GM12878 (cell line): ENCODE measurements around the gene SPTLC2. TPM values are rescaled to one million over a fixed set of nuclear protein-coding genes. Genes with fewer than 3 reads are reported as not detected.

Source experiments
- ATF7 ChIP-seq: fragments of 450-650 bp; IDR thresholded peaks from 2 replicates; pipeline ENCODE4 v1.6.1; 2016; ENCODE audit warnings: low read depth, mild to moderate bottlenecking
- BHLHE40 ChIP-seq, 2 experiments: fragments of 450-650 bp in 1 of 2; IDR thresholded peaks; 2 replicates each; pipeline ENCODE4 v1.6.1; 2011 to 2017; ENCODE audit warnings: low read depth in 2 of 2, borderline replicate concordance in 1 of 2, improper control_type of control experiment in 1 of 2, low read length in 1 of 2, mild to moderate bottlenecking in 1 of 2
- E2F8 ChIP-seq: fragments of 450-650 bp; IDR thresholded peaks from 2 replicates; pipeline ENCODE4 v1.6.1; 2018; ENCODE audit warnings: mild to moderate bottlenecking, low read depth, moderate library complexity; ENCODE audit not compliant: partially characterized antibody
- EED ChIP-seq: sonication (generic); IDR thresholded peaks from 2 replicates; pipeline ENCODE4 v1.6.1; 2016; ENCODE audit warnings: antibody characterized with exemption, low read depth
- ESRRA ChIP-seq: IDR thresholded peaks from 2 replicates; pipeline ENCODE4 v1.6.1; 2012; ENCODE audit warnings: mild to moderate bottlenecking, low read length, improper control_type of control experiment
- JUND ChIP-seq: IDR thresholded peaks from 2 replicates; pipeline ENCODE4 v1.6.1; 2012; ENCODE audit warnings: low read depth, mild to moderate bottlenecking, low read length, improper control_type of control experiment, moderate library complexity
- KAT2A ChIP-seq: conservative IDR thresholded peaks from 2 replicates; pipeline ENCODE4 v1.6.1; 2011; ENCODE audit warnings: low read depth, low read length; ENCODE audit not compliant: control insufficient read depth
- MEF2B ChIP-seq: fragments of 450-650 bp; IDR thresholded peaks from 2 replicates; pipeline ENCODE4 v1.6.1; 2018; ENCODE audit warnings: mild to moderate bottlenecking, moderate library complexity; ENCODE audit not compliant: partially characterized antibody, poor library complexity, severe bottlenecking
- NFIC ChIP-seq: IDR thresholded peaks from 2 replicates; pipeline ENCODE4 v1.6.1; 2012; ENCODE audit warnings: low read depth, mild to moderate bottlenecking, inconsistent platforms, low read length, moderate library complexity
- NR2C1 ChIP-seq: fragments of 450-650 bp; IDR thresholded peaks from 2 replicates; pipeline ENCODE4 v1.6.1; 2017; ENCODE audit warnings: antibody characterized with exemption, mild to moderate bottlenecking, moderate library complexity
- PBX3 ChIP-seq: IDR thresholded peaks from 2 replicates; pipeline ENCODE4 v1.6.1; 2011; ENCODE audit warnings: mild to moderate bottlenecking, low read depth, low read length, moderate library complexity; ENCODE audit not compliant: insufficient replicate concordance
- PKNOX1 ChIP-seq: fragments of 450-650 bp; IDR thresholded peaks from 2 replicates; pipeline ENCODE4 v1.6.1; 2016; ENCODE audit warnings: mild to moderate bottlenecking
- RAD51 ChIP-seq: fragments of 450-650 bp; IDR thresholded peaks from 2 replicates; pipeline ENCODE4 v1.6.1; 2016; ENCODE audit warnings: moderate library complexity, mild to moderate bottlenecking, inconsistent platforms
- RELA ChIP-seq: fragments of 450-650 bp; IDR thresholded peaks from 2 replicates; pipeline ENCODE4 v1.8.0; 2014; ENCODE audit warnings: borderline replicate concordance; ENCODE audit not compliant: partially characterized antibody
- TBL1XR1 ChIP-seq: IDR thresholded peaks from 2 replicates; pipeline ENCODE4 v1.6.1; 2012; ENCODE audit warnings: low read depth, low read length, improper control_type of control experiment
- TCF12 ChIP-seq: IDR thresholded peaks from 2 replicates; pipeline ENCODE4 v1.6.1; 2011; ENCODE audit warnings: low read depth, mild to moderate bottlenecking, low read length
- ZBTB11 ChIP-seq: fragments of 450-650 bp; formaldehyde crosslinking; IDR thresholded peaks from 2 replicates; pipeline ENCODE4 v1.5.0; 2022; ENCODE audit warnings: mild to moderate bottlenecking, missing genetic modification characterization
- polyA plus RNA-seq, 11 experiments: library from polyadenylated mRNA; depleted of rRNA in 4 of 11; unstranded in 6 of 11; stranded (reverse) in 5 of 11; fragments of >200 nt; fragmentation: Nextera tagmentation in 4 of 11; fragmentation: Illumina TruSeq in 1 of 11; extraction: Ambion mirVana in 4 of 11; extraction: Trizol in 1 of 11; gene quantifications; 1 replicate in 1 of 11; 2 replicates in 10 of 11; pipeline versions ENCODE4 v1.2.1 to v1.2.3, GENCODE V29; 2011 to 2016; ENCODE audit warnings: inconsistent platforms in 2 of 11, missing spikeins in 2 of 11, low read depth in 1 of 11
- total RNA-seq, 4 experiments: library from RNA; depleted of rRNA in 3 of 4; stranded (reverse); fragments of >200 nt in 3 of 4; fragmentation: Illumina TruSeq in 1 of 4; extraction: Trizol in 1 of 4; gene quantifications; 2 replicates each; pipeline versions ENCODE4 v1.2.1 to v1.2.3, GENCODE V29; 2013 to 2021

The SPTLC2 gene
- total and polyA plus RNA-seq, 10 of the 15 experiments (the other 5 are each of a cell fraction or from before 2014, with no cell fraction given) = 6.9 to 35.1 (median 19.7) TPM

- no peak for TF ChIP-seq PBX3
- no peak for TF ChIP-seq ATF7
- TF ChIP-seq RAD51 = no peak
- no peak for TF ChIP-seq NFIC
- TF ChIP-seq MEF2B = no peak
- TF ChIP-seq TBL1XR1 = no peak
- no peak for TF ChIP-seq NR2C1
- TF ChIP-seq EED = no peak
- TF ChIP-seq TCF12 = no peak
- TF ChIP-seq RELA = no peak
- TF ChIP-seq ESRRA = no peak
- no peak for TF ChIP-seq ZBTB11 (CRISPR knock-in tag)
- TF ChIP-seq JUND = no peak
- TF ChIP-seq KAT2A = no peak
- TF ChIP-seq PKNOX1 = no peak
- TF ChIP-seq E2F8 = no peak
- TF ChIP-seq BHLHE40 (IDR thresholded peaks at IDR 0.05; ENCODE audit: borderline replicate concordance in 1 of 2, low read depth in 2 of 2, low read length in 1 of 2) = peak in 1 of 2 experiments; percentile 39; a peak in 1 of 4 replicates
Measured at GRCh38 chr14:77498120-77498979, 118.1 kb downstream of the SPTLC2 start, which contains the start of gene ISM2 (continued).
